ENCODE measurements around the gene OMD. TPM values are rescaled to one million over a fixed set of nuclear protein-coding genes. Genes with fewer than 3 reads are reported as not detected.

OMD gene
- total and polyA plus RNA-seq, 9 of the 15 experiments (the other 6 are each of a cell fraction or from before 2014, with no cell fraction given): 0.21 TPM; not detected in 8

DNA sequence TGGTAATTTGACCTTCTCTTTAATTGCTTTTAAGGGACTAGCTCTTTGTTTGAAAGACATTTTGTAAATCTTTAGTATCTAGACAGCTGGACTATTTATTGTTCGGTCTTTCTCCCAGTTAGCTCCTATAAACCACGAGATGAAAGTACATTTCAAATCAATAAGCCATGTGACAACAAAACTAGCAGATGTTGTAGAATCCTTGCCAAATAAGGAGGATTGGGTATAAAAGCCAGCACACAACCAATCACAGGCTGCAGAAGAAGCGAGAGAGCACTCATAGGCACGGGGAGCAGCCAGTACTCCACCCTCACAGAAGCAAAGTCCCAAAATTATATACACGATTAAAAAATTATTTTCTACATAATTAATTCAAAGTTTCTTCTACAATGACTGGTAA, 8.1 kb upstream of the OMD start (continued):
- TF ChIP-seq, protein P1, sequence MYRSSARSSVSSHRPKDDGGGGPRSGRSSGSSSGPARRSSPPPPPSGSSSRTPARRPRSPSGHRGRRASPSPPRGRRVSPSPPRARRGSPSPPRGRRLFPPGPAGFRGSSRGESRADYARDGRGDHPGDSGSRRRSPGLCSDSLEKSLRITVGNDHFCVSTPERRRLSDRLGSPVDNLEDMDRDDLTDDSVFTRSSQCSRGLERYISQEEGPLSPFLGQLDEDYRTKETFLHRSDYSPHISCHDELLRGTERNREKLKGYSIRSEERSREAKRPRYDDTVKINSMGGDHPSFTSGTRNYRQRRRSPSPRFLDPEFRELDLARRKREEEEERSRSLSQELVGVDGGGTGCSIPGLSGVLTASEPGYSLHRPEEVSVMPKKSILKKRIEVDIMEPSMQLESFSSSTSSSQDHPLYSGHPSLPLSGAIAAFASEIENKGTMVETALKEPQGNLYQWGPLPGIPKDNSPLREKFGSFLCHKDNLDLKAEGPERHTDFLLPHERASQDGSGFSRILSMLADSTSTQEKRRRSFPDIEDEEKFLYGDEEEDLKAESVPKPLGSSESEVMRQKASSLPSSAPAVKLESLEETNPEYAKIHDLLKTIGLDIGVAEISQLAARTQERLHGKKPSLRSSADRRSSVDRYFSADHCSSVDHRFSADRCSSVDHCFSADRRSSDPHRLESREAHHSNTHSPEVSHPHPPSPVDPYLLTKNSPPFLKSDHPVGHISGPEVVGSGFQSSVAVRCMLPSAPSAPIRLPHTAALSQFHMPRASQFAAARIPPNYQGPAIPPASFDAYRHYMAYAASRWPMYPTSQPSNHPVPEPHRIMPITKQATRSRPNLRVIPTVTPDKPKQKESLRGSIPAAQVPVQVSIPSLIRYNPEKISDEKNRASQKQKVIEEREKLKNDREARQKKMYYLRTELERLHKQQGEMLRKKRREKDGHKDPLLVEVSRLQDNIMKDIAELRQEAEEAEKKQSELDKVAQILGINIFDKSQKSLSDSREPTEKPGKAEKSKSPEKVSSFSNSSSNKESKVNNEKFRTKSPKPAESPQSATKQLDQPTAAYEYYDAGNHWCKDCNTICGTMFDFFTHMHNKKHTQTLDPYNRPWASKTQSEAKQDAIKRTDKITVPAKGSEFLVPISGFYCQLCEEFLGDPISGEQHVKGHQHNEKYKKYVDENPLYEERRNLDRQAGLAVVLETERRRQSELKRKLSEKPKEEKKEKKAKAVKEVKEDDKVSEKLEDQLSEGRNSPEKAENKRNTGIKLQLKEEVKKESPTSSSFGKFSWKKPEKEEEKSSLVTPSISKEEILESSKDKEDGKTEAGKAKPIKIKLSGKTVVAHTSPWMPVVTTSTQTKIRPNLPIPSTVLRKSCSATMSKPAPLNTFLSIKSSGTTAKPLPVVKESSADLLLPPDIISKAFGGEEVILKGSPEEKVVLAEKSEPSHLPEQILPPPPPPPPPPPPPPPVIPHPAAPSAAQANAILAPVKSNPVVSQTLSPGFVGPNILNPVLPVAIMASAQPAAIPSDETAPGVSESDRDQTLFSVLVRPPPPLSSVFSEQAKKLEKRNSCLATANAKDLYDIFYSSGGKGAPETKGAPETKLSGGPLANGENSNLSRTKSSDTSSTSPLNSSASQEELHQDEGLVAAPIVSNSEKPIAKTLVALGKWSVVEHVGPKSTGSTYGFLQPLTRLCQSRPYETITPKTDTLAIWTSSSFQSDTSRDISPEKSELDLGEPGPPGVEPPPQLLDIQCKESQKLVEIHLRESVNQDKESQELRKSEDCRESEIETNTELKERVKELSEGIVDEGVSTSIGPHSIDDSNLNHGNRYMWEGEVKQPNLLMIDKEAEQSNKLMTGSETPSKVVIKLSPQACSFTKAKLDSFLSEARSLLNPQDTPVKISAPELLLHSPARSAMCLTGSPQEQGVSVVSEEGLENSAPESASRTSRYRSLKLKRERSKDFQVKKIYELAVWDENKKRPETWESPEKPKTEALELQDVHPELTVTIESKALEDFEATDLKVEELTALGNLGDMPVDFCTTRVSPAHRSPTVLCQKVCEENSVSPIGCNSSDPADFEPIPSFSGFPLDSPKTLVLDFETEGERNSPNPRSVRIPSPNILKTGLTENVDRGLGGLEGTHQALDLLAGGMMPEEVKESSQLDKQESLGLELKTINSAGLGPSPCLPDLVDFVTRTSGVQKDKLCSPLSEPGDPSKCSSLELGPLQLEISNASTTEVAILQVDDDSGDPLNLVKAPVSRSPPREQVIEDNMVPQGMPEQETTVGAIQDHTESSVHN (IDR thresholded peaks at IDR 0.05; ENCODE audit: borderline replicate concordance in 1 of 2, low read depth in 1 of 2): no peak
- no peak for TF ChIP-seq ZFP36 (IDR thresholded peaks at IDR 0.05; ENCODE audit: low read depth, low read length, partially characterized antibody)
- TF ChIP-seq, protein P2, sequence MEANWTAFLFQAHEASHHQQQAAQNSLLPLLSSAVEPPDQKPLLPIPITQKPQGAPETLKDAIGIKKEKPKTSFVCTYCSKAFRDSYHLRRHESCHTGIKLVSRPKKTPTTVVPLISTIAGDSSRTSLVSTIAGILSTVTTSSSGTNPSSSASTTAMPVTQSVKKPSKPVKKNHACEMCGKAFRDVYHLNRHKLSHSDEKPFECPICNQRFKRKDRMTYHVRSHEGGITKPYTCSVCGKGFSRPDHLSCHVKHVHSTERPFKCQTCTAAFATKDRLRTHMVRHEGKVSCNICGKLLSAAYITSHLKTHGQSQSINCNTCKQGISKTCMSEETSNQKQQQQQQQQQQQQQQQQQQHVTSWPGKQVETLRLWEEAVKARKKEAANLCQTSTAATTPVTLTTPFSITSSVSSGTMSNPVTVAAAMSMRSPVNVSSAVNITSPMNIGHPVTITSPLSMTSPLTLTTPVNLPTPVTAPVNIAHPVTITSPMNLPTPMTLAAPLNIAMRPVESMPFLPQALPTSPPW (CRISPR knock-in tag; IDR thresholded peaks at IDR 0.05): no peak
